Mucosa of descending colon (tissue), 3 donors: ENCODE data around the gene RAB8A. TPM values are rescaled to one million over a fixed set of nuclear protein-coding genes. Genes with fewer than 3 reads are reported as not detected.
"Not testable (repeated sequence)": the region's sequence is repeated elsewhere in the genome, so short reads cannot be mapped to it uniquely, and the experiment has no call there.

Source experiments
- ATAC-seq: fragments of 200-7000 bp; cut with Tn5 transposase; one replicate; pipeline ENCODE4 v1.9.1; 2020; ENCODE audit warnings: mild to moderate bottlenecking, moderate library complexity
- DNase-seq, 3 donors: peaks; one replicate each; pipeline ENCODE4 v3.0.0-alpha.2; 2020
- H3K36me3 ChIP-seq: fragments of 200-600 bp; one replicate; pipeline ENCODE4 v1.8.0; 2021; ENCODE audit warnings: low read depth, mild to moderate bottlenecking
- H3K4me1 ChIP-seq: fragments of 200-600 bp; one replicate; pipeline ENCODE4 v1.8.0; 2021; ENCODE audit warnings: low read depth, mild to moderate bottlenecking
- H3K4me3 ChIP-seq: fragments of 200-600 bp; one replicate; pipeline ENCODE4 v1.8.0; 2021; ENCODE audit warnings: mild to moderate bottlenecking
- H3K9me3 ChIP-seq: fragments of 200-600 bp; one replicate; pipeline ENCODE4 v1.8.0; 2021; ENCODE audit warnings: mild to moderate bottlenecking
- CTCF ChIP-seq: fragments of 200-600 bp; IDR thresholded peaks from one replicate; pipeline ENCODE4 v1.8.0; 2022; ENCODE audit warnings: antibody characterized with exemption, mild to moderate bottlenecking
- intact Hi-C, 2 donors: fragments of 100-400 bp; cut with DNase I in 1 of 2; cut with micrococcal nuclease in 1 of 2; formaldehyde crosslinking; loops; one replicate each; pipeline versions ENCODE4 v1.11.0 to v1.11.1; 2022; cut with DNase I, micrococcal nuclease
- total RNA-seq, 3 donors: library from RNA; stranded (reverse); fragmentation: NEBNext Ultra II Directional in 2 of 3; extraction: Animal tissue kit (Norgen Biotek cat#: 25700) in 2 of 3; gene quantifications; one replicate each; pipeline versions ENCODE4 v1.2.1 to v1.2.4, GENCODE V29; 2021 to 2023
- donor health status: DM: no; HTN: no; CAD: no; lungs with moderate emphysema.
- donor health status: DM: no; HTN: no; CAD: no.
- donor health status: DM: no; HTN: yes; CAD: no.

Gene RAB8A
- total RNA-seq, 3 donors from 2014 or later = 85.5 to 129 (median 119) TPM

DNA sequence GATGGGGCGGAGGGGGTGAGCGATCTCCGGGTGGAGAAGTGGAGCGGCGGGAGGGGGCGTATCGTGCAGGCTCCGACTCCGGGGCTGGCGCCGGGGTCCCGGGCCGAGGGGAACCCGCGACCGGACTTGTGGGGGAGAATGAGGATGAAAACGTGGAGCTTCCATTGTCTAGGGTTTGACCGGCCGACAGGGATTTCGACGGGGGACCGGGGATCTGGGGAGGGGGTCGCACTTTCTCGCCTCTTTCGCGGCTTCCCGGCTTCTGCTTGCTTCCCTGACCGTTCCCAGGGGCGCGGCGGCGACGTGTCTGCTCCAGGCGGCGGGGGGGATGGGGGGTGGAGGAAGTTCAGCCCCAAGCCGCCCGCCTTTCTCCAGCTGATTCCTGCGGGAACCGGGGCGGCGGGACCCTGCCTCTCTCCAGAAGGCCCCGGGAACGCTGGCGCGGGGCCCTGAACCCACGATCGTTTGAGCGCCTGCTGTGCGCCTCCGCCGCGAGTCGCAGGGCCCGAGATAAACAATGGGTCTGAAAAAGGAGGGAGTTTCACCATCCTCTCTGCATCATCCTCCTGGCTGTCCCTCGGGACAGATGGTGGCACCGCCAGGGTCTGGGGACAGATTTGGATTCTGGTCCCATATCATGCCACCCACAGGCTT is 34.6 kb upstream of the RAB8A start:
- H3K4me3 ChIP-seq = peak overlapping the region; percentile 99
- no peaks in the 10 kb centered on the region for H3K36me3 ChIP-seq
- ATAC-seq (peak; percentile 20), DNase-seq (peak; percentile 78 to 82 (median 81))
- no peaks in the 10 kb centered on the region for H3K9me3 ChIP-seq
- H3K4me1 ChIP-seq = peaks cover 32% of the 10 kb centered on the region
- TF ChIP-seq CTCF = no peak
- intact Hi-C loops = no loop called here

GRCh38 chr19:16077984-16078758 is 33.5 kb upstream of the RAB8A start:
- H3K36me3 ChIP-seq = no peaks in the 10 kb centered on the region
- peaks cover 27% of the 10 kb centered on the region for H3K4me1 ChIP-seq
- TF ChIP-seq CTCF = no peak
- H3K9me3 ChIP-seq = no peaks in the 10 kb centered on the region
- H3K4me3 ChIP-seq = no peak overlapping the region
- ATAC-seq (no peak), DNase-seq (peak in 2 of 3 donors; percentile 42 to 47)
- intact Hi-C loops = no loop called here

- DNase-seq = peak; percentile 57 to 84 (median 75)
- Histone ChIP-seq H3K4me1 (peaks cover 27% of the 10 kb centered on the region), H3K36me3 (no peaks in the 10 kb centered on the region), H3K4me3 (no peak overlapping the region), H3K9me3 (no peaks in the 10 kb centered on the region)
- ATAC-seq = peak; percentile 54
- TF ChIP-seq CTCF = no peak
- intact Hi-C loops = no loop called here
Observed at GRCh38 chr19:16078759-16079707, 32.7 kb upstream of the RAB8A start.

- Histone ChIP-seq H3K4me3 (no peak overlapping the region), H3K4me1 (peaks cover 40% of the 10 kb centered on the region), H3K36me3 (no peaks in the 10 kb centered on the region), H3K9me3 (no peaks in the 10 kb centered on the region)
- TF ChIP-seq CTCF = no peak
- intact Hi-C loops = no loop called here
- ATAC-seq = no peak
- DNase-seq = no peak
Observed at GRCh38 chr19:16084067-16084685, 27.5 kb upstream of the RAB8A start.

DNA sequence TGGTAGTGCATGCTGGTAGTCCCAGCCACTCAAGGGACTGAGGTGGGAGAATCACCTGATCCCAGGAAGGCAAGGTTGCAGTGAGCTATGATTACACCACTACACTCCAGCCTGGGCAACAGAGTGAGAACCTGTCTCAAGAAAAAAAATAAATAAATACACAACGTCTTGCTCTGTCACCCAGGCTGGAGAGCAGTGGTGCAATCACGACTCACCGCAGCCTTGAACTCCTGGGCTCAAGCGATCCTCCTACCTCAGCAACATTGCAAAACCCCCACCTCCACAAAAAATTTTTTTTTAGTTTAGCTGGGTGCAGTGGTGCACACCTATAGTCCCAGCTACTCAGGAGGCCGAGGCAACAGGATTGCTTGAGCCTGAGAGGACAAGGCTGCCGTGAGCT is 26.6 kb upstream of the RAB8A start:
- H3K4me3 ChIP-seq = no peak overlapping the region
- DNase-seq = no peak
- peaks cover 38% of the 10 kb centered on the region for H3K4me1 ChIP-seq
- no peak for TF ChIP-seq CTCF
- no peaks in the 10 kb centered on the region for H3K36me3 ChIP-seq
- intact Hi-C loops = no loop called here
- no peaks in the 10 kb centered on the region for H3K9me3 ChIP-seq
- no peak for ATAC-seq

DNA sequence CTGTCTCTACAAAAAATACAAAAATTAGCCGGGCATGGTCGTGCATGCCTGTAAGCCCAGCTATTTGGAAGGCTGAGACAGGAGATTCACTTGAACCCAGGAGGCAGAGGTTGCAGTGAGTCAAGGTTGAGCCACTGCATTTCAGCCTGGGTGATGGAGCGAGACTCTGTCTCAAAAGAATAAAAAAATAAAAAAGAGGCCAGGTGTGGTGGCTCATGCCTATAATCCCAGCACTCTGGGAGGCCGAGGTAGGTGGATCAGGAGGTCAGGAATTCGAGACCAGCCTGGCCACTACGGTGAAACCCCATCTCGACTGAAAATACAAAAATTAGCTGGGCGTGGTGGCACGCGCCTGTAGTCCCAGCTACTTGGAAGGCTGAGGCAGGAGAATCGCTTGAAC is 24.3 kb upstream of the RAB8A start:
- H3K4me3 ChIP-seq, DNase-seq, intact Hi-C loops, ATAC-seq, H3K36me3 ChIP-seq, H3K9me3 ChIP-seq: not testable (repeated sequence)
- peaks cover 30% of the 10 kb centered on the region for H3K4me1 ChIP-seq
